Upper lobe of left lung (tissue), 6 donors: ENCODE results near the gene STIP1. TPM values are rescaled to one million over a fixed set of nuclear protein-coding genes. Genes with fewer than 3 reads are reported as not detected.

Experiments
- ATAC-seq, 2 donors: fragments of 200-7000 bp; cut with Tn5 transposase; one replicate each; pipeline ENCODE4 v1.9.1; 2022; ENCODE audit warnings: mild to moderate bottlenecking in 2 of 2, moderate library complexity in 2 of 2; ENCODE audit not compliant: low FRiP score in 2 of 2
- DNase-seq, 2 donors: peaks; one replicate each; pipeline ENCODE4 v3.0.0-alpha.2; 2019 to 2020
- H3K27ac ChIP-seq, 4 donors: fragments of 200-600 bp; sonication (generic); one replicate each; pipeline ENCODE4 v1.5.1; 2016 to 2019
- H3K27me3 ChIP-seq, 4 donors: fragments of 200-600 bp; sonication (generic); one replicate each; pipeline ENCODE4 v1.5.1; 2017 to 2019
- H3K36me3 ChIP-seq, 4 donors: fragments of 200-600 bp; sonication (generic); one replicate each; pipeline ENCODE4 v1.5.1; 2016 to 2019
- H3K4me1 ChIP-seq, 4 donors: fragments of 200-600 bp; sonication (generic); one replicate each; pipeline ENCODE4 v1.5.1; 2018 to 2019
- H3K4me3 ChIP-seq, 4 donors: fragments of 200-600 bp; sonication (generic); one replicate each; pipeline ENCODE4 v1.5.1; 2017 to 2019; ENCODE audit warnings: mild to moderate bottlenecking in 2 of 4, moderate library complexity in 1 of 4
- H3K9me3 ChIP-seq, 4 donors: fragments of 200-600 bp; sonication (generic); one replicate each; pipeline ENCODE4 v1.5.1; 2018 to 2019
- CTCF ChIP-seq, 6 experiments: fragments of 450-650 bp in 4 of 6; fragments of 200-600 bp in 2 of 6; sonication (generic) in 2 of 6; IDR thresholded peaks; one replicate each; pipeline ENCODE4 v1.5.1; 2016 to 2019; ENCODE audit warnings: antibody characterized with exemption in 6 of 6
- EP300 ChIP-seq, 4 donors: sonication (generic); formaldehyde crosslinking; IDR thresholded peaks; one replicate each; pipeline ENCODE4 v1.5.1; 2017; ENCODE audit warnings: antibody characterized with exemption in 4 of 4, control low read depth in 2 of 4
- POLR2A ChIP-seq, 4 donors: fragments of 450-650 bp; IDR thresholded peaks; one replicate each; pipeline ENCODE4 v1.5.1; 2016 to 2017; ENCODE audit warnings: antibody characterized with exemption in 4 of 4, mild to moderate bottlenecking in 2 of 4
- POLR2AphosphoS5 ChIP-seq, 2 donors: sonication (generic); formaldehyde crosslinking; IDR thresholded peaks; one replicate each; pipeline ENCODE4 v1.5.1; 2017; ENCODE audit warnings: antibody characterized with exemption in 2 of 2
- WGBS, 2 donors: methylation state at CpG; one replicate each; pipeline ENCODE4 v1.1.5; 2017 to 2018; 5-methylcytosine and 5-hydroxymethylcytosine counted together
- total RNA-seq, 6 donors: library from RNA; depleted of rRNA in 4 of 6; stranded (reverse); fragments of >200 nt in 4 of 6; gene quantifications; one replicate each; pipeline versions ENCODE4 v1.1.0 to v1.2.1, GENCODE V29; 2016 to 2021
- donor health status: DM: no; HTN: no; CAD: no; lungs with moderate emphysema.
- donor health status: DM: no; HTN: yes; CAD: no; lungs with severe emphysema.

The STIP1 gene
- total RNA-seq, 6 donors from 2014 or later, result 37.8 to 132 (median 82.6) TPM

DNA sequence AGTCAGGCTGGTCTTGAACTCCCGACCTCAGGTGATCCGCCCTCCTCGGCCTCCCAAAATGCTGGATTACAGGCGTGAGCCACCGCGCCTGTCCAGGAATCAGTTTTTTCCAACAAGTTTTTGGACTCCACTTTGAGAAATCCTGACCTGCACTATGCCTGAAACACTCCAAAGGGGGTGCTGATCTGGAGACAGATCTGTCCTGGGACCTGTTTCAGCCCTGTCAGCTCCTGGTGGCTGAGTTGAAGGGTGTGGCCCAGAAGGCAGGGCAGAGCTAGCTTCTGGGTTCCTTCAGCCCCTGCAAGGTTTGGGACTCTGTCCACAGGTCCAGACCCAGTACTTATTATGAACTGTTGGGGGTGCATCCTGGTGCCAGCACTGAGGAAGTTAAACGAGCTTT is 45.6 kb downstream of the STIP1 start:
- Histone ChIP-seq H3K36me3 (no peaks in the 10 kb centered on the region), H3K27me3 (no peaks in the 10 kb centered on the region), H3K4me1 (peaks cover 55 to 77% (median 62%) of the 10 kb centered on the region in 4 donors), H3K27ac (peak overlapping the region in 2 of 4 donors; percentile 5 to 19), H3K4me3 (no peak overlapping the region), H3K9me3 (no peaks in the 10 kb centered on the region)
- ATAC-seq (no peak), DNase-seq (no peak)
- WGBS, 2 donors, result 84 to 88% methylated on average over 7 of the region's 7 CpGs
- TF ChIP-seq POLR2AphosphoS5 (IDR thresholded peaks at IDR 0.05) (no peak), POLR2A (IDR thresholded peaks at IDR 0.05) (no peak), EP300 (IDR thresholded peaks at IDR 0.05) (no peak)

- peaks cover 46 to 72% (median 57%) of the 10 kb centered on the region in 4 donors for H3K4me1 ChIP-seq
Measured at GRCh38 chr11:64232182-64232966, 46.4 kb downstream of the STIP1 start.

GRCh38 chr11:64232967-64233315 is 47.0 kb downstream of the STIP1 start:
- 84 to 87% methylated on average over 8 of the region's 8 CpGs for WGBS, 2 donors
- peaks cover 44 to 74% (median 58%) of the 10 kb centered on the region in 4 donors for H3K4me1 ChIP-seq
- H3K27me3 ChIP-seq, result no peaks in the 10 kb centered on the region
- no peaks in the 10 kb centered on the region for H3K9me3 ChIP-seq
- H3K27ac ChIP-seq, result peak overlapping the region in 2 of 4 donors; percentile 12 to 27
- no peak for TF ChIP-seq POLR2A (IDR thresholded peaks at IDR 0.05)
- no peak for TF ChIP-seq CTCF (IDR thresholded peaks at IDR 0.05)
- no peak for TF ChIP-seq EP300 (IDR thresholded peaks at IDR 0.05)
- no peak for TF ChIP-seq POLR2AphosphoS5 (IDR thresholded peaks at IDR 0.05)
- H3K36me3 ChIP-seq, result peaks cover 0 to 8% (median 2%) of the 10 kb centered on the region in 4 donors
- ATAC-seq (no peak), DNase-seq (no peak)
- H3K4me3 ChIP-seq, result no peak overlapping the region

More at GRCh38 chr11:64232182-64232966, 46.4 kb downstream of the STIP1 start:
- H3K36me3 ChIP-seq, result peaks cover 0 to 3% (median 0%) of the 10 kb centered on the region in 4 donors
- H3K27me3 ChIP-seq, result no peaks in the 10 kb centered on the region
- peak overlapping the region in 3 of 4 donors; percentile 5 to 27 (median 12) for H3K27ac ChIP-seq
- no peak overlapping the region for H3K4me3 ChIP-seq
- peak in 1 of 2 donors; percentile 50 for DNase-seq
- 88 to 91% methylated on average over 5 to 15 of the region's 15 CpGs for WGBS, 2 donors
- no peak for ATAC-seq
- no peaks in the 10 kb centered on the region for H3K9me3 ChIP-seq
- no peak for TF ChIP-seq POLR2AphosphoS5 (IDR thresholded peaks at IDR 0.05)
- TF ChIP-seq CTCF (IDR thresholded peaks at IDR 0.05), result no peak
- no peak for TF ChIP-seq POLR2A (IDR thresholded peaks at IDR 0.05)
- no peak for TF ChIP-seq EP300 (IDR thresholded peaks at IDR 0.05)

- TF ChIP-seq EP300 (IDR thresholded peaks at IDR 0.05) (no peak), POLR2A (IDR thresholded peaks at IDR 0.05) (peak in 2 of 4 donors; percentile 34 to 51), CTCF (IDR thresholded peaks at IDR 0.05) (peak in 2 of 6 experiments; percentile 6 to 8), POLR2AphosphoS5 (IDR thresholded peaks at IDR 0.05) (peak in 1 of 2 donors; percentile 64)
- peaks cover 0 to 19% (median 7%) of the 10 kb centered on the region in 4 donors for H3K36me3 ChIP-seq
- H3K9me3 ChIP-seq, result no peaks in the 10 kb centered on the region
- peak within 1 kb of the TSS; percentile 69 to 91 (median 82) for H3K27ac ChIP-seq
- H3K4me3 ChIP-seq, result peak within 1 kb of the TSS; percentile 66 to 94 (median 84)
- DNase-seq (peak; percentile 84 to 95), ATAC-seq (peak in 1 of 2 donors; percentile 83)
- no peaks in the 10 kb centered on the region for H3K27me3 ChIP-seq
- WGBS, 2 donors, result 10 to 40% methylated on average over 5 to 17 of the region's 62 CpGs
- peaks cover 52 to 80% (median 62%) of the 10 kb centered on the region in 4 donors for H3K4me1 ChIP-seq
Measured at GRCh38 chr11:64233913-64234586, 48.1 kb downstream of the STIP1 start, which contains the start of gene VEGFB. Gene VEGFB (plus strand): TSS chr11:64234584. CDS start chr11:64234834, 250 bp downstream.
